Ecto neural progenitor cell (in vitro differentiated cells): ENCODE measurements around the gene GFM1.
"Not testable (repeated sequence)": the region's sequence is repeated elsewhere in the genome, so short reads cannot be mapped to it uniquely, and the experiment has no call there.

ENCODE experiments used
- DNase-seq: peaks from one replicate; pipeline ENCODE4 v3.0.0-alpha.2; 2018; ENCODE audit warnings: low spot score

GFM1 gene

GRCh38 chr3:158678687-158679086, 34.4 kb downstream of the GFM1 start:
- DNase-seq: no peak

- no peak for DNase-seq
Measured at GRCh38 chr3:158679547-158680000, 35.2 kb downstream of the GFM1 start.

GRCh38 chr3:158680861-158681260, 36.5 kb downstream of the GFM1 start:
- no peak for DNase-seq

- DNase-seq: no peak
Measured at GRCh38 chr3:158683230-158683962, 39.1 kb downstream of the GFM1 start.

GRCh38 chr3:158685159-158685558, 40.8 kb downstream of the GFM1 start:
- no peak for DNase-seq

GRCh38 chr3:158693866-158694456, 49.6 kb downstream of the GFM1 start:
- not testable (repeated sequence) for DNase-seq

GRCh38 chr3:158696618-158697017, 52.3 kb downstream of the GFM1 start:
- DNase-seq: no peak

GRCh38 chr3:158700559-158700958, 56.2 kb downstream of the GFM1 start:
- DNase-seq: no peak

GRCh38 chr3:158701420-158702065, 57.2 kb downstream of the GFM1 start:
- no peak for DNase-seq

- no peak for DNase-seq
Measured at GRCh38 chr3:158702815-158703481, 58.6 kb downstream of the GFM1 start.

GRCh38 chr3:158703566-158703965, 59.2 kb downstream of the GFM1 start:
- no peak for DNase-seq

- DNase-seq: no peak
Measured at GRCh38 chr3:158709666-158710083, 65.3 kb downstream of the GFM1 start.

- no peak for DNase-seq
Measured at GRCh38 chr3:158710601-158711000, 66.3 kb downstream of the GFM1 start.

- DNase-seq: no peak
Measured at GRCh38 chr3:158711886-158712285, 67.6 kb downstream of the GFM1 start.

GRCh38 chr3:158712443-158712842, 68.1 kb downstream of the GFM1 start:
- no peak for DNase-seq

GRCh38 chr3:158713094-158713499, 68.8 kb downstream of the GFM1 start:
- DNase-seq: no peak

GRCh38 chr3:158717576-158717975, 73.2 kb downstream of the GFM1 start:
- no peak for DNase-seq

- DNase-seq: no peak
Measured at GRCh38 chr3:158718490-158719170, 74.3 kb downstream of the GFM1 start.

- DNase-seq: no peak
Measured at GRCh38 chr3:158722108-158722507, 77.8 kb downstream of the GFM1 start.

GRCh38 chr3:158723991-158724390, 79.7 kb downstream of the GFM1 start:
- no peak for DNase-seq

- no peak for DNase-seq
Measured at GRCh38 chr3:158725348-158726011, 81.2 kb downstream of the GFM1 start.
